GM04503 (cell line): ENCODE measurements around the gene PNISR.

ENCODE experiments used
- DNase-seq: peaks from one replicate; pipeline ENCODE4 v3.0.0-alpha.2; 2012; ENCODE audit warnings: low read depth

Gene PNISR

DNA sequence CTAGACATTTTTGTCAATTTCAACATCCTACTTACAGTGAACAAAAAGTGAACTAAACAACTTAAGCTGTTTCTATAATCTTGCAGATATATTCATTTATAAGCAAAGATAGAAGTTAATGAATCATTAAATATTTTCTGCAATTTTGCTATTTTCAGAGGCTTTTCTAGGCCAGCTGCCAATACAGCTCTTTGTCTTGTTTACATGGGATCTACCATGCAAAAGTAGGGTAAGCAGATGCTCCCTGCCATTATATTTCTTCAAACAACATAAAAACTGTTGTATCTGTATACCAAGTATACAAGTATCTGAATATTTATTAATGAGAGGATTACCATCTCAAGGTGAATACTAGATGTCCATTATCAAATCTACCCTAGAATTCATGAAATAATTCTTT, 15.4 kb downstream of the PNISR start:
- DNase-seq, result no peak

DNA sequence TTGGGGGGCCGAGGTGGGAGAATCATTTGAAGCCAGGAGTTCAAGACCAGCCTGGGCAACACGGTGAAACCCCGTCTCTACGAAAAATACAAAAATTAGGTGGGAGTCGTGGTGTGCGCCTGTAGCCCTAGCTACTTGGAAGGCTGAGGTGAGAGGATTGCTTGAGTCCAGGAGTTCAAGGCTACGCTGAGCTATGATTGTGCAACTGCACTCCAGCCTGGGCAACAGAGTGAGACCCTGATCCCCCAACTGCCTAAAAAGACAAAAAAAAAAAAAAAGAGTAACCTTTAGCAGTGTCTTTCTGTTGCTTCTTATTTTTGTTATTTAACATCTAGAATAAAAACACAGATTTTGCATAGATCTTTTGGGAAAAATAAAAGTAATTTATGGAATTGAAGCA, 18.0 kb downstream of the PNISR start:
- no peak for DNase-seq

DNA sequence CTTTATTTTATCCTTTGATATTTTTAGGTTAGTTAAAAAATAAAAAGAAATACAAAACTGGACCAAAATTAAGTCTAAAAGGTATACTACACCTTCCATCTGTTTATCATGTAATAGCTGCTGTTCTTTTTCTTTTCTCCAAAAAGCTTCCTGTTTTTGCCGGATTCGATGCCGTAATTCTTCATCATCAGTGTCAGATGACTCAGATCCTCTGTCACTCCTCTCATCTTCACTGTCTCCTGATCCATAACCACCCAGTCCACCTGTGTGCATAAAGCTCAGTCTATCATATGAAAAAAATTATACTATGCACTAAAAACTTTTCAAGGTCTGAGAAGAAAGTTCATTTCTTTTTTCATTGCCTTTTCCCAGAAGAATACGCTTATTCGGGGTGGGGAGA, 22.7 kb downstream of the PNISR start:
- no peak for DNase-seq

DNA sequence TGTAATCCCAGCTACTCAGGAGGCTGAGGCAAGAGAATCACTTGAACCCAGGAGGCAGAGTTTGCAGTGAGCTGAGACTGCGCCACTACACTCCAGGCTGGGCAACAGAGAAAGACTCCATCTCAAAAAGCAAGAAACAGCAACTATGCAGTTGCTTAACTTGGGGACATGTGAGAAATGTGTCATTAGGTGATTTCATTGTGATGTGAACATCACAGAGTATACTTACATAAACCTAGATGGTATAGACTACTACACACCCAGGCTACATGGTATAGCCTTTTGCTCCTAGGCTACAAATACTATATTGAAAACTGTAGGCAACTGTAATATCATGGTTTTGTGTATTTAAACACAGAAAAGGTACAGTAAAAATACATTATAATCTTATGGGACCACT, 27.8 kb downstream of the PNISR start:
- DNase-seq, result no peak

DNA sequence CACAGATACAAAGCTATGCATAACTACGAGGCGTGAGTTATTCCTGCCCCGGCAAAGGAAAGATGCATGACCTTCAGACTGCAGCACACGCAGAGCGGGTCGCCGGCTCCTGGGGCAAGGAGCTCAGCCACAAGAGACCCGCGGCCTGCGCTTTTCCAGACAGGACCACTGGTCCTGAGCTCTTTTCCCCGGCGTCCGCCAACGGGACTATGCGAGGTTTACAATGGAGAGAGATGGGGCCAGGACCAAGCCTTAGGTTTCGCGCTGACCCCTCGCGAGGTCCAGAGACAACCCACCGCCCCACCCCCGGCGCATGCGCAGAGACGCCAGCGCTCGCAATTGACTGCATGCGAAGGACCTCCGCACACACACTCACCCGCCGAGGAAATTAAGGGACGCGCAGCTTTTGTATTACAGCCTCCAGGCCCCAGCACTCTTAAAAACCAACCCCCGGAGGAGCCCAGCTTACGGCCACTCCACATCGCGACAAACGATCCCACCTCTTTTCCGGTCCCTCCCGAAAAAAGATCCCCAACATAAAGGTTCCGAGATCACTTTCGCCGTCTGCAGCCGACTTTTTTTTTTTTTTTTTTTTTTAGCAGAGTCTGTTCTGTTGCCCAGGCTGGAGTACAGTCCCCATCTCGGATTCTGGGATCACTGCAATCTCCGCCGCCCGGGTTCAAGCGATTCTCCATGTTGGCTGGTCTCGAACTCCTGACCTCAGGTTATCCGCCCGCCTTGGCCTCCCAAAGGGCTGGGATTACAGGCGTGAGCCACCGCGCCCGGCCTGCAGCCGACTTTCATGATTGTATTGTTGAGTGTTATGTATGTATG, 31.2 kb downstream of the PNISR start, which contains the start of gene COQ3:
TSS of gene COQ3 (minus strand) at position 498 of the 834 bp plus-strand sequence. CDS start at position 482, 16 bp downstream.
- peak; percentile 23 for DNase-seq

DNA sequence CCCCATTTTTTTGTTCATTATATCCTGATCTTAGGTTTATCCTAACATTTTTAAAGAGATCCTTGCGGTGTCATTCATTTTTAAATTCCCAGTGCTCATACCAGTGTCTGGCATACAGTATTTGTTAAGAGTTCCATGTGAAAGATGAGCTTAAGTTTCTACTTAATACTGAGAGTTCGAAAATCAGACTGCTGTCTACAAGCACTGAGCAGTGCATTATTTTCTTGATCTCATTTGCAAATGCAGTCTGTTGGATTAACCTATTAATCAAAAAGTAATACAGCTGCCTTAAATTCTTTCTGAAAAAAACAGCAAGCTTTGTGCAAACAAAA, 31.8 kb downstream of the PNISR start:
- no peak for DNase-seq

DNA sequence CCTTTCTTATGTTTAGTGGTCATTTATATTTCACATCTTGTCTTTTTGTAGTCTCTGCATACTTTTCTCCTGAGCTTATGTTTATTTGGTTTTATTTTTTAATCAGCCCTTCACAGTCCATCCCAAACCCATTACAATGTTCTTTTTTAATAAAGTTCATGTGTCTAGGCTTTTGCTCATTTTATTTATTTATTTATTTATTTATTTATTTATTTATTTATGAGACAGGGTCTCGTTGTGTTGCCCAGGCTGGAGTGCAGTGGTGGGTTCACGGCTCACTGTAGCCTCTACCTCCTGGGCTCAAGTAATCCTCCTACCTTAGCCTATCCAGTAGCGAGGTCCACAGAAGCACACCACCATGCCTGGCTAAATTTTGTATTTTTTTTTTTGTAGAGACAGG, 34.2 kb downstream of the PNISR start:
- DNase-seq, result no peak

DNA sequence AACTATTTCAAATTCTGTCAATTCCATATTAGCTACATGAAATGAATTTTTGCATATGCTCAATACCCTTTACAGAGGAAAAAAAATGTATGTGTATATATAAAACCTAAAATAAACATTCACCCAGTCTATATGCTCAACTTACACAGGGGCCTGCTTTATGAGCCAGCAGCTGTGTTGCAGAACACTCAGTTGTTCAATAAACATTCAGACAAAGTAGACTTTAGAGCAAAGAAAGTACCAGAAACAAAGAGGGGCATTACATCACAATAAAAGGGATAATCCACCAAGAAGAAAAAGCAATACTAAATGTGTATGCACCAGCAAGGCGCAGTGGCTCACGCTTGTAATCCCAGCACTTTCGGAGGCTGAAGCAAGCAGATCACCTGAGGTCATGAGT, 40.6 kb downstream of the PNISR start:
- no peak for DNase-seq

DNA sequence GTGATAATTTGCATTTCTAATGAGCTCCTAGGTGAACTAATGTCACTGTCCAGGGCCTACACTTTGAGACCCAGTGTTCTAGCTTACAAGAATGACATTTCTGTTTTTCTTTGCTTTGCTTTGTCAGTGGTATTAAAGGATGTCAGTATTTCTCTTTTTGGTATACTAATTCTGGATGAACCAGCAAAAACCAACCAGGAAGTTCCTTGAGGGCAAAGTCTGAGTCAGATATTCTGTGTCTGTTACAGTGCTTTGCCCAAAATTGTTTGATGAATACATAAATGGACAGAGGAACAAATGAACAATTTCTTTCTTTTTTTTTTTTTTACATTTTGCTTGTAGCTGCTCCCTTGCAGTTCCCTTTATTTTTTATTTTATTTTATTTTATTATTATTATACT, 46.5 kb downstream of the PNISR start:
- DNase-seq, result no peak

DNA sequence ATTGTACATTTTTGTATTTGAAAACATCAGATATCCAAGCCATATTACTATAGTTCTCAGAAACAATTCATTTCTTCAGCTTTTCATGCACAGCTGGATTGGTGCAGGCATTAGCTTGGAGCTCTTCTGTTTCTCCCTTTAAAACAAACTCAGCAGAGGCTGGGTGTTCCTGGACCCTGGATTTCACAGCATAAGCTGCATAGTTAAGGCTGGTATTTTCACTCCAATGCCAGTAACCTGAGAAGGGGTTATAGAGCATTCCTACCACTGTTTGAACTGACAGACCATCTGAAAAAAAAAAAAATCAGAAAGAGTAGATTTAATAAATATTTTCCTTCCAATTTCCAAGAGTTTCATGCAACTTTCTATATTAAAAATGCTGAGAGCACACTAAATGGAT, 55.6 kb downstream of the PNISR start:
- no peak for DNase-seq

DNA sequence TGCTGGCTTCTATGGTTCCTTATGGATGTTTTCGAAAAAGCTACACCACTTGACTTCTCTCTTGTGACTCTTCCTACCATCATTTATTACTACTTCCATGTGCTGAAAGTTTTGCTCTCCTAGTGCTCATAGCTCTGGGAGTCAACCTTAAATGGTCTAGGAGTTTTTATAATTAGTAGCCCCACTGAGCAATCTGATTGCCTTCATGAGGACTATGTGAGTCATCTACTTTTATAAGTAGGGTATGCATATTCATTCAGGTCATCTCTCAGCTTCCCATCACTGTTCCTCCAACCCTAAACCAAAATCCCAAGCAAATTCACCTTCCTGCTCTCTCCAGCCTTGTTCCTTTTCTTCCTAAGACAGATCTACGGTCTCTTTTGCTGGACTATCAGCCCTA, 58.3 kb downstream of the PNISR start:
- no peak for DNase-seq

DNA sequence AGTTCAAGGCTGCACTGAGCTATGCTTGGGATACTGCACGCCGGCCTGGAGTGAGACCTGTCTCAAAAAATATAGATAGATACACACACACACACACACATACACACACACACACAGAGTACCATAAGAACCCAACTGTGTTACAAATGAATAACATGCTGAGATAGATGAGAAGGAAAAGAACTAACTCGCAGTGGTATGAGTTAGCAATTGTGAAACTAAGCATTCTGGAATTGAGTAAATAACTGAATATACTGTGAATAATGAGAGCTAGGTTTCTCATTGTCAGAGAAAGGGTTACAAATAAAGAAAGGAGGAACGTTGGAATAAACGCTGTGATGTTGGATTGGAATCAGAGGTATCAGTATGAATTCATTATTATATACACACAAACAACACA, 61.1 kb downstream of the PNISR start:
- DNase-seq, result no peak

DNA sequence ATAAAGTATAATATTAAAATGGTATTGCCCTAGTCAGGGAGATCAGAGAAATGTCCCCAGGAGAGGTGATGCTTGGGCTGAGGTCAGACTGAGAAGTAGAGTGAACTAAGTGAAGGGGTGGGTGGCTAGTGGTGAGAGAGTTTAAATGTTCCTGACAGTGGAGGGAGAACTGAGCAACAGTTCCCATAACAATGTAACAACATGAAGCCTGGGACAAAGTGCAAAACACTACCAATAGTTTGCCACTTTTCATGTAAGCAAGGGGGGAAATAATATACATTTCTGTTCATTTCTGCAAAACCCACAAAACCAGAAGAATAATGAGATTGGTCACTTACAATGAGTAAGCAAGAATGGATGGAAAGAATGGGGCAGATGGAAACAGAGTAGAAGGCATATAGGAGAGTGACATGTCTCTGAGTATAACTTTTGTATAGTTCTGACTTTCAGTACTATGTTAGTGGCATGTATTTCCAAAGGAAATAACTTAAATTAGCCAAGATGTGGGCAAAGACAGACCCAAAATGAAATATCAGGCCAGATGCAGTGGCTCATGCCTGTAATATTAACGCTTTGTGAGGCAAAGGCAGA, 62.3 kb downstream of the PNISR start:
- DNase-seq, result no peak

DNA sequence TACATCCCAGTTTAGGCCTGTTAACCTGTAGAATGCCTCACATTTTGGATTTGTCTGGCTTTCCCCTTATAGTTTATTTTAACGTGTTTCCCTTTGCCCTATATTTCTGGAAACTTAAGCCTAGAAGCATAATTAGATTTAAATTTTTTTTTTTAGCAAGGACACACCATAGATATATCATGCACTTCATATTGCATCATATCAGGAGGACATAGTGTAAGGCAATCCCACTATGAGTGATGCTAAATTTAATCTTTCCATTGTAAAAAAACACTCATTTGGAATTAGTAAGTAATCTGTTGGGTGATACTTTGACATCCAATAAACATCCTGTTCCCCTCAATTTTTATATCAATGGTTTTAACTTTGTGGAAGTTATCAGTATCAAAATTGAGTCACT, 65.3 kb downstream of the PNISR start:
- no peak for DNase-seq

DNA sequence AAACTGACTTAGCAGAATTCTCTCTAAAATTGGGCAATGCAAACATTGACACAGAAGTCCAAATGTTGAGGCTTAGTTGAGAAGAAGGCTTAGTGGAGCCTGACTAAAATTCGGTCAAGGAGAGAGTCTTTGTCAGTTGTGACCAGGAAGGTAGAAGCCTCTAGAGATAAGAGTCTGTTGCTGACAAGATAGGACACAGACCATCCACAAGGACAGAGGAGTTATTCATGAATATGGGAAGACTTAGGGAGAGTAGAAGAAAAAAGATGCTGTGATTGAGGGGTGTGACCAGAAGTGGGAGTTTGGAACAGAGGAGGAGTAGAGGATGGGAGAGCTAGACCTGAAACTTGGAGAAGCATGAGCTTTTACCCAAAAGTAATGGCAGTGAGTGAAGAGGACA, 68.5 kb downstream of the PNISR start:
- no peak for DNase-seq

DNA sequence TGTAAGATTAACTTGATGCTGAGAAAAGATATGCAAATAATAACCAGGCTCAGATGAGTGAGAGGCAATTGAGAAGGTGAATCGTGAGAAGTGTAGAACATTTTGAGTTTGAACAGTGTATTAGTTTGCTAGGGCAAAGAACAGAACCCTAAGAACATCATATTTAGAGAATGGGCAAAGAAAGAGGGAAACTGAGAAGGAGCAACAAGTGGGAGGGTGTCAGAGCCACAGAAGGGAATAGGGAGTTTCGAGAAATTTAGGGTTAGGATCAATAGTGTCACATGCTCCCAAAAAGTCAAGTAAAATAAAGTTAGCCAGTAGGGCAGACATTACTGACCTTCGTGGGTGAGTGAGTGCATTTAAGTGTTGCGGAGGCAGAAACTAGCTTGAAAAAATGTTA, 70.1 kb downstream of the PNISR start:
- DNase-seq, result no peak

DNA sequence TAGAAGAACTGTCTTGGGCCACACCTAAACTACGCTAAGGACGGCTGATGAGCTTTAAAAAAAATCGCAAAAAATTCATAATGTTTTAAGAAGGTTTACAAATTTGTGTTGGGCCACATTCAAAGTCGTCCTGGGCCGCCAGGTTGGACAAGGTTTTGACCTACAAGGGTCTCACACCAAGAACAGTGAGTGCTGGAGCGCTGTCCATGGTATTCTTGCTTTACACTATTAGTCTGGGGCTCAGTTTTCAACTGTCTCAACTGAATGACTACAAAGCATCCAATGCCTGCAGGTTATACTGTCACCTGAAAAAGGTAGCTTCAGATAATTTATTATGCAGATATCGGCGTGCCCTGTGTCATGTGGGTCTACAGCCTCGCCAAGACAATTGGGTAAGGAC, 72.0 kb downstream of the PNISR start:
- DNase-seq, result no peak

DNA sequence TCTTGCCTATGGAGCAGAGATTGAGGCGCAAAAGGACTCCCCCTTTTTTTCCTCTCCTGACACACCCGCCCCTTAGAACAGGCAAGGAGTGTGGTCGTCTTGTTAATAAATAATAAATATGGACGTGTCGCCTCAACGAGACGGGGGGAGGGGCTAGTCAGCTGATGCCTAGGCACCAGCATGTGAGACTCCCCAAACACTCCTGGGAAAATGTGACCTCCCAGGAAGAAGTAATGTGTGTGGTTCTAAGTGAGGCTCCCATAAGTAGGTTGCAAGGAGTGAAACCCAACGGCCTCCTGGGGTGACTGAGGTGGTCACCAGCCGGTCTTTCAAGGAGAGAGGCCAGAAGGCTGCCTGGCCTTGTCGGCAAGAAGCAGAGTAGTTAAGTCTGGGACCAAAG, 74.5 kb downstream of the PNISR start:
- DNase-seq, result no peak

DNA sequence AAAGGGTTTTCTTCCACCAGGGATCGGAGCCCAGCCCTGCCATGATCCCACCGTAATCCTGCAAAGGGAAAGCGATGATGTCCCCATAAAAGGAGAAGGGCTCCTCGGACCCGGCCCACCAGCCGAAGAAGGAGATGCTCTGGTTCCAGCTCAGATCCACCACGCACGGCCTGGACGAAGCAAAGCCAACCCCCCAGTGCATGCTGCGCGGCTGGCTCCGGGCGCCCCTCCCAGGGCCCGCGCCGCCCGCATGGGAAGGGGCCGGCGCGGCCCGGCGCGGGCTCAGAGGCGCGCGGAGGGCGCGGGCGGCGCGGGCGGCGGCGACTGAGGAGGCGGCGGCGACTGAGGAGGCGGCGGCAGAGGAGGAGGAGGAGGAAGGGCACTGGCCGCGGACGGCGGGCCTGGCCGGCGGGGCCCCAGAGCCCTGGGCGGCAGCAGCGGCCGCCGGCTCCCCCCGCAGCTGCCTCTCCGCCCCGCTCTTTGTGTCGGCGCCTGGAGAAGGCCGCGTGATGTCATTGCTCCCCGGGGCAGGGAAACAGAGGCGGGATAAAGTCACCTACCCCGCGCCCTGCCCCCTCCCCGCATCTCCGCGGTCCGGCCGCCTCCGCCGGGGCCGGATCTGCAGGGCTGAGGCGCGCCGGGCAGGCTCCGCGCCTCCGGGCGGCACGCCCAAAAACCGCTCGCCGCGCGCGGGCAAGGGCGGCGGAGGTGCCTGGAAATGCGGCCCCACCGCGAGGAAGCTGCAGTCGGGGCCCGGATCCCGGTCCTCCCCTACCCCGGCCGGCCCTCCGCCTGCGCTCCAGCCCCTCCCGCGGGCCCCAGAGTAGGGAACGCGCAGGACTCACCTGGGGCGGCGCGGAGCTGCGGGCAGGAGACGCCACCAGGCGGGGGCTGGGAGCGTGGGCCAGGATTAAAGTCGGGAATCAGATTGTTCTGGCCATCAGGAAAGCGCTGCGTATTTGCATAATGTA, 75.7 kb downstream of the PNISR start, which contains the start of gene FAXC:
TSS of gene FAXC (minus strand) at position 504 of the 971 bp plus-strand sequence. CDS start at position 202, 302 bp downstream.
- no peak for DNase-seq

DNA sequence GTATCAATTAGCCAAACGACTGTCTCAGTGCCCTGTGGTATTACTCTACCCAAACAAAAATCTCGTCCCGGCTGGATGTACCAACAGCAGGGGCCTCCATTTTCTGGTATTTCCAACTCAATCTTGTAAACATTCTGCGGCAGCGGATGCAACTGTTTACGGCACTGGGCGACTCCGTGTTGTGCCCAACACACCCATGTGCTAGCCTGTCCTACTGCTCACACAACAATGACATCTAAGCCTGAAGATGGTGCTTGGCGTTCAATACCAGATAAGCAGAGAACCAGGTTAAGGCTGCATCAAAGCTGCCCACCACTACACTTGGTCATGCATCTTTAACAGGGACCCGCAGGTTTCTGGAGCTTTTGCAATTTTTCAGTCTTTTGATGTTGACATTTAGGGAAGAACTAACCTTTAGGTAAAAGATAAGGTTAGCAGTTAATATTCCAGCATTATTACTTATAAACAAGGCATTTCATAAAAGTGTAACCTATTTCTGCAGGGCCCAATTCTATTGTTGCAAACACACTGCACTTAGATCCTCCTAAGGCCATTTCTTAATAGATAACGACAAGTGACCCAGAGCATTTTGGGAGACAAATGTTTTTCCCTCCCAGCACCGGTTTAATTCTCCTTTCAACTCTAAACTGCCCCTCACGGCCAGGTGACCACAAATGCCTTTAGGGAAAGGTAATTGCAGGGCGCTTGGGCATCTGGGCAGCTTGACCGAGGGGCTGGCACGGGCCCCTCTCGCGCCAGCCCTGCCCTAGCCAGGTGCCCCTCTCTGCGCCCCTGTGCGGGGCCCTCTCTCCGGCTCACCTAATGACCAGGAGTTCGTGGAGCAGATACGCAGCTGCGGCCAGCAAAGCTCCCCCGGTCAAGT, 76.6 kb downstream of the PNISR start:
- DNase-seq, result no peak
